ENCODE data around the gene RECQL.
"Not testable (repeated sequence)": the region's sequence is repeated elsewhere in the genome, so short reads cannot be mapped to it uniquely, and the experiment has no call there.

Gene RECQL

GRCh38 chr12:21419009-21419699, 82.3 kb downstream of the RECQL start:
- not testable (repeated sequence) for DNase-seq
